Measurements from ENCODE around the gene RAB35. TPM values are rescaled to one million over a fixed set of nuclear protein-coding genes. Genes with fewer than 3 reads are reported as not detected.

The RAB35 gene
- total RNA-seq, 1 donor = 25.0 TPM

GRCh38 chr12:120121766-120122293 is 5.3 kb upstream of the RAB35 start:
- H2AFZ ChIP-seq (ENCODE audit: low read length) = no peak overlapping the region
- no peaks in the 10 kb centered on the region for H3K27me3 ChIP-seq (ENCODE audit: insufficient read depth, low read length)
- peaks cover 11% of the 10 kb centered on the region for H3K36me3 ChIP-seq (ENCODE audit: insufficient read depth, low read length)
- TF ChIP-seq CTCF (IDR thresholded peaks at IDR 0.05; ENCODE audit: extremely low read depth, low read depth, low read length) = no peak
- H3K9me3 ChIP-seq (ENCODE audit: low read depth, low read length) = no peaks in the 10 kb centered on the region
- no peak overlapping the region for H3K27ac ChIP-seq (ENCODE audit: low read depth, low read length)
- no peak for DNase-seq (ENCODE audit: insufficient read length, low spot score, missing footprints)
- peaks cover 13% of the 10 kb centered on the region for H4K20me1 ChIP-seq (ENCODE audit: insufficient read depth, low read length)
- H3K79me2 ChIP-seq (ENCODE audit: insufficient read depth, low read length) = peaks cover 14% of the 10 kb centered on the region
- no peak overlapping the region for H3K4me3 ChIP-seq (ENCODE audit: insufficient read depth, low read length)
- peaks cover 36% of the 10 kb centered on the region for H3K4me1 ChIP-seq (ENCODE audit: insufficient read depth, low read length)
- no peak overlapping the region for H3K4me2 ChIP-seq (ENCODE audit: insufficient read depth, low read length)

- no peaks in the 10 kb centered on the region for H3K9me3 ChIP-seq (ENCODE audit: low read depth, low read length)
- H3K79me2 ChIP-seq (ENCODE audit: insufficient read depth, low read length) = peaks cover 15% of the 10 kb centered on the region
- no peak overlapping the region for H3K4me3 ChIP-seq (ENCODE audit: insufficient read depth, low read length)
- no peaks in the 10 kb centered on the region for H3K27me3 ChIP-seq (ENCODE audit: insufficient read depth, low read length)
- H4K20me1 ChIP-seq (ENCODE audit: insufficient read depth, low read length) = peaks cover 11% of the 10 kb centered on the region
- TF ChIP-seq CTCF (IDR thresholded peaks at IDR 0.05; ENCODE audit: extremely low read depth, low read depth, low read length) = no peak
- H3K4me2 ChIP-seq (ENCODE audit: insufficient read depth, low read length) = no peak overlapping the region
- peaks cover 6% of the 10 kb centered on the region for H3K36me3 ChIP-seq (ENCODE audit: insufficient read depth, low read length)
- H2AFZ ChIP-seq (ENCODE audit: low read length) = no peak overlapping the region
- H3K4me1 ChIP-seq (ENCODE audit: insufficient read depth, low read length) = peaks cover 31% of the 10 kb centered on the region
- peak; percentile 8 for DNase-seq (ENCODE audit: insufficient read length, low spot score, missing footprints)
- H3K27ac ChIP-seq (ENCODE audit: low read depth, low read length) = no peak overlapping the region
These were observed 4.8 kb upstream of the RAB35 start for GRCh38 chr12:120121343-120121742.

- peak overlapping the region; percentile 29 for H3K27ac ChIP-seq (ENCODE audit: low read depth, low read length)
- H3K36me3 ChIP-seq (ENCODE audit: insufficient read depth, low read length) = no peaks in the 10 kb centered on the region
- TF ChIP-seq CTCF (IDR thresholded peaks at IDR 0.05; ENCODE audit: extremely low read depth, low read depth, low read length) = no peak
- H3K79me2 ChIP-seq (ENCODE audit: insufficient read depth, low read length) = peaks cover 33% of the 10 kb centered on the region
- H3K4me1 ChIP-seq (ENCODE audit: insufficient read depth, low read length) = peaks cover 40% of the 10 kb centered on the region
- H2AFZ ChIP-seq (ENCODE audit: low read length) = no peak overlapping the region
- H3K9me3 ChIP-seq (ENCODE audit: low read depth, low read length) = no peaks in the 10 kb centered on the region
- peak; percentile 85 for DNase-seq (ENCODE audit: insufficient read length, low spot score, missing footprints)
- no peak overlapping the region for H3K4me3 ChIP-seq (ENCODE audit: insufficient read depth, low read length)
- peak overlapping the region; percentile 37 for H3K4me2 ChIP-seq (ENCODE audit: insufficient read depth, low read length)
- peaks cover 28% of the 10 kb centered on the region for H4K20me1 ChIP-seq (ENCODE audit: insufficient read depth, low read length)
- no peaks in the 10 kb centered on the region for H3K27me3 ChIP-seq (ENCODE audit: insufficient read depth, low read length)
These were observed 2.9 kb upstream of the RAB35 start for GRCh38 chr12:120119271-120119973.

- Histone ChIP-seq H3K79me2 (ENCODE audit: insufficient read depth, low read length) (peaks cover 42% of the 10 kb centered on the region), H3K4me1 (ENCODE audit: insufficient read depth, low read length) (peaks cover 40% of the 10 kb centered on the region), H3K4me2 (ENCODE audit: insufficient read depth, low read length) (peak overlapping the region; percentile 100), H4K20me1 (ENCODE audit: insufficient read depth, low read length) (peaks cover 34% of the 10 kb centered on the region), H3K36me3 (ENCODE audit: insufficient read depth, low read length) (peaks cover 4% of the 10 kb centered on the region), H2AFZ (ENCODE audit: low read length) (no peak overlapping the region), H3K27ac (ENCODE audit: low read depth, low read length) (peak overlapping the region; percentile 58), H3K9me3 (ENCODE audit: low read depth, low read length) (no peaks in the 10 kb centered on the region), H3K27me3 (ENCODE audit: insufficient read depth, low read length) (no peaks in the 10 kb centered on the region), H3K4me3 (ENCODE audit: insufficient read depth, low read length) (peak overlapping the region; percentile 75)
- no peak for TF ChIP-seq CTCF (IDR thresholded peaks at IDR 0.05; ENCODE audit: extremely low read depth, low read depth, low read length)
- peak; percentile 88 for DNase-seq (ENCODE audit: insufficient read length, low spot score, missing footprints)
These were observed 1.9 kb upstream of the RAB35 start for GRCh38 chr12:120118321-120119061.
